SK-N-MC (cell line): Measurements from ENCODE around the gene ANKRD33B.

Experiments
- EZH2 ChIP-seq: fragments of 200-600 bp; sonication (generic); IDR thresholded peaks from one replicate; pipeline ENCODE4 v1.6.1; 2017; ENCODE audit warnings: antibody characterized with exemption
- FOXP2 ChIP-seq: optimal IDR thresholded peaks from 2 replicates; pipeline ENCODE3; 2011; ENCODE audit warnings: mild to moderate bottlenecking, moderate library complexity; ENCODE audit not compliant: insufficient read depth; ENCODE audit errors: extremely low read length, control extremely low read depth
- POLR2AphosphoS5 ChIP-seq: IDR thresholded peaks from 2 replicates; pipeline ENCODE4 v1.6.1; 2012; ENCODE audit warnings: mild to moderate bottlenecking, low read depth, low read length, borderline replicate concordance

- TF ChIP-seq POLR2AphosphoS5 (no peak), EZH2 (no peak), FOXP2 (no peak)
Observed at GRCh38 chr5:10530601-10531320, 33.1 kb upstream of the ANKRD33B start.
